HG03139 (cell line): Measurements from ENCODE around the gene PDE6H.

Experiments used
- ATAC-seq: cut with Tn5 transposase; IDR thresholded peaks from one replicate; pipeline ENCODE4 v1.9.1; 2021; ENCODE audit not compliant: unreplicated experiment

Gene PDE6H

DNA sequence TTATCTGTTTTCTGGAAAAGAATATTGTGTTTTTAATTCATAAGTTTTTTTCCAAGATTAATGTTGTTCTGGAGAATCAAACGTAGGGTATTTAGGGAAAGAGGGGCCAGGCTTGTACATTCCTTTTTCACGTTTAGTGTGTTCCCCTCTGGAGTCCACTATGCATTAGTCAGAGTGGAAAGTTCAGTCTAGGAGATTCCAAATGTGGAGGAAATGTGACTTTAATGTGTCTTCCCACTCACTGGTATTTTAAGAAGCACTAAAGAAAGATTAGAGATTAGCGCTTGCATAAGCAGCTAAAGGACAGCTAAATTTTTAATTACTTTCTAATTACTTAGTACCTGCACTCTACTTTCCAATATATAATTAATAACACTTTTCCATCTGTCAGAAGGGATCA lies 4.4 kb upstream of the PDE6H start:
- ATAC-seq: no peak

GRCh38 chr12:14970473-14970872 lies 2.4 kb upstream of the PDE6H start:
- ATAC-seq: no peak

- no peak for ATAC-seq
These were observed 1.8 kb downstream of the PDE6H start for GRCh38 chr12:14974633-14975032.

- no peak for ATAC-seq
These were observed 2.6 kb downstream of the PDE6H start for GRCh38 chr12:14975457-14975856.

DNA sequence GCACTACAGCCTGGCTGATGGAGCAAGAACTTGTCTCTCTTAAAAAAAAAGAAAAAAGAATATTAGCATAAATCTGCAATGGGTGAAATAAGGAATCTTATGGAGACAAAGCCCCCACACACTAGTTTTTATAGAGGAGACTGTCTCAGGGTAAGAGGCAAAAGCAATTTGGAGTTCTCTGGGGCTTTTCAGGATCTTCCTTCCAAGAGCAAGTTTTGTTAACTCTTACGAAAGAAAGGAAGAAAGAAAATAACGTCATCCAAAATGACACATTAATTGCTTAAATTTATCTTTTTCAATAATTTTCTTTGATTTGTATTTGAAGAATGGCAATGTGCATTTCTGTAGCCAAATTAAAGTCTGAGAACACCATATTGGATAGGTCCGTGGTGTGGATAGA lies 3.8 kb downstream of the PDE6H start:
- ATAC-seq: no peak

DNA sequence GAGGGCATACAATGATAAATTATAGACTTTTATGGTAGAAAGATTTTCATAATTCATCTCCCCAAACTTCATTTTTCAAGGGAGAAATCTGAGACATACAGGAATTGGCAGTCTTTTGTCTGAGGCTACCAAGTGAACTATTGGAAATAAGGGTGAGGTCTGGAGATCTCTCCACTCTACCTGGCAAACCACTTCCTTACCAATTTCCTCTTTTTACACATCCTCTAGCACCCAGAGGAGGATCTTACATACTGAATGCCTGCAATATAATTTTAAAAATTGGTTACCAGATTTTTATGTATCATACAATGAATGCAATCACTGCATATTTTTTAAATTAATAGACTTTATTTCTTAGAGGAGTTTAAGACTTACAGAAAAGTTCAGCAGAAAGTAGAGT lies 6.6 kb downstream of the PDE6H start:
- ATAC-seq: no peak

DNA sequence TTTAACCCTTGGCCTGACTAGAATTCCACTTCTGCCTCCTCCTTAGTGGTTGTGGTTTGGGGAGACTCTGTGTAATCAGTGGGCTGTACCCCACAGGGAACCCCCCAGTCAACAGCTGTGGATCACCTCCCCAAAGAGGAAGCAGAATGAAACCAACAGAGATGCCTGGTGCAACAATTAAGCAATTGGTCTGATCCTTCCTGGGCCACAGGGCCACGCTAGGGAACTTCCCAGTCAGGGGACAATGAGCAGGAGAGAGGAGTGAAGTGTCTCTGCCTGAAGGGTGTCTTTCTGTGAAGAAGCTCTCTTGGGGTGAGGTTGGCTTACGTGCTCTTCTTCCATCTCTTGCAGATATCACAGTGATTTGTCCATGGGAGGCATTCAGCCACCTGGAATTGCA lies 8.2 kb downstream of the PDE6H start:
- no peak for ATAC-seq

DNA sequence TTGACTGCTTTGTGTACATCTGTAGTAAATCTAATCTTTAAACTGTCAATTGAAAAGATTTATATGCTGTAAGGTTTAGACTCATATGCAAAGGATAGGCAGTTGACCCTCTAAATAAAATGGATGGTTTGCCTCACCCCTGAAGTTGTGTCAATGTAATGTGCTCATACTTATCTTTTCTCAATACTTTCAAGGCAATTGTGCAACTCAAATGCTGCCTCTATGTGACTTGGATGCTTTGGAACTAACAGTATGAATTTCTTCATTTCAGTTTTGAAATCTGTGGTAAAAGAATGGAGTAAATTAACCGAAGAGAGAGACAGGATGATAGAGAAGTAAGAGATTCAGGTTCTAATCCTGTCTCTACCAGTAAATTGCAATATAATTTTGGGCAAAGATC lies 9.7 kb downstream of the PDE6H start:
- no peak for ATAC-seq

GRCh38 chr12:14982991-14983390 lies 10.1 kb downstream of the PDE6H start:
- ATAC-seq: no peak

DNA sequence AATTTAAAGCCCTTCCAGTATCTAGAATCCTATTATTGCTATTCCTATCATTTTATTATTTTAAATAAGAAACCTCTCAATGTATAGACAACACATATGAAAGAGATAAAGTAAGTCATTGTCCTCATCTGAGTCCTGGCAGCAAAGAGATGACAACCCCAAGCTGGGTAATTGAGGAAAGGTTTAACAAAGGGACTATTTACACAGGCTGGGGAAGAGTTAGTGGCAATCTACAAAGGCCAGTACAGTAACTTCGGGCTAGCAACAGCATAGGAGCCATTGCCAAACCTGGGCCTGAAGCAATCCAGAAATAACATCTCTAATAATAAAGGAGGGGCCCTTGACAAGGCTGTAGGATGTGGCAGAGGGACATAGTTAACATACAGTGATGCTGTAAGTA lies 11.2 kb downstream of the PDE6H start:
- ATAC-seq: no peak

DNA sequence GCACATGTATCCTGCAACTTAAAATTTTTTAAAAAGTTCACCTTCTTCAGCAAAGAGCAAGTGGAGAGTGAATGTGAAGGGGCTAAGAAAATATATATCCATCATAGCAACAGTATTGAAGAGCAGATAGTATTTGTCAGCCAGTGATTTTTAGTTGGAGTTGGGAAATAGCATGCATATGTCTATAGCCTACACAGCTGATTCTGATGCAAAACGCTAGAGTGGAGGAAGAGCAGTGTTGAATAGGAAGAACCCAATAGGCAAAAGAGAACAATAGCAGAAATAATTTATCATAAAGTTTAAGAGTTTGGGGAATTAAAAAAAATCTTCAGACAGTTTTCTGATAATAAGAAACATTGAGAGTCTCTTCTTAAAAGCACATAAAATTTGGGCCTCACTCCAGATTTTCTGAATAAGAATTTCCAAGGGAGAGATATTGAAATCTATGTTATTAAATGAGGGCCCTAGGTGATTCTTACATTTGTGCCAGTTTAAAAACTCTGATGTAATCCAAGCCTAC lies 12.0 kb downstream of the PDE6H start:
- ATAC-seq: no peak

DNA sequence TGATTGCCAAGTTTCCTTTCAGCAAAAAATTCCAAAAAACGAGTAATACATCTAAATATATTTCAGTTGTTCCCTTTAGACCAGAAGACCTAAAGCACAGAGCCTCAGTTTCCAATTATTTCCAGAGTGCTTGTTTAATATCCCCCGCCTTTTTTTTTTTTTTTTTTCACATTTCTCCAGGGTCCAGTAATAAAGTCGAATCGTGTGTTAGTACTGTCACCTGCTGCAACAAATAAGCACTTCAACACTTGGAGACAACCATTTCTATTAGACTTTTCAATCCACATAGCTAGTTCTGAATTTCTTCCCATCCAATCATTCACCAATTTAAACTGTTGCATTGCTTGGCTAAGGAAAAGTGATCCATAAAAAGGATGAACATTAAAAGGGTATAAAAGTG lies 13.6 kb downstream of the PDE6H start:
- no peak for ATAC-seq

- no peak for ATAC-seq
These were observed 15.2 kb downstream of the PDE6H start for GRCh38 chr12:14988035-14988434.

DNA sequence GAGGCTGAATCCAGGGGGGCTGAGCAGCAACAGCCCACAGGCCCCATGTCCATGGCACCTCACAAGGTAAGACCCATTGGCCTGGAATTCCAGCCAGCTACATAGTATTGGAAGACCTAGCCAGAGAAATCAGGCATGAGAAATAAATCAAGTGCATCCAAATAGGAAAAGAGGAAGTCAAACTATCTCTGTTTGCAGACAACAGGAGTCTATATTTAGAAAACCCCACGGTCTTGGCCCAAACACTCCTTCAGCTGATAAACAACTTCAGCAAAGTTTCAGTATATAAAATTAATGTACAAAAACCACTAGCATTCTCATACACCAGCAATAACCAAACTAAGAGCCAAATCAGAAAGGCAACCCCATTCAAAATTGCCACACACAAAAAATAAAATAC lies 16.9 kb downstream of the PDE6H start:
- no peak for ATAC-seq

DNA sequence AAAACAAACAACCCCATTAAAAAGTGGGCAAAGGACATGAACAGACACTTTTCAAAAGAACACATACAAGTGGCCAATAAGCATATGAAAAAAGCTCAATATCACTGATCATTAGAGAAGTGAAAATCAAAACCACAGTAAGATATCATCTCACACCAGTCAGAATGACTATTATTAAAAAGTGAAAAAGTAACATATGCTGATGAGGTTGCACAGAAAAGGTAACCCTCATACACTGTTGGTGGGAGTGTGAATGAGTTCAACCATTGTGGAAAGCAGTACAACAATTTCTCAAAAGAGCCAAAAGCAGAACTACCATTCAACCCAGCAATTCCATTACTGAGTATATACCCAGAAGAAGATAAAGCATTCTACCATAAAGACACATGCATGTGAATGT lies 18.2 kb downstream of the PDE6H start:
- no peak for ATAC-seq

DNA sequence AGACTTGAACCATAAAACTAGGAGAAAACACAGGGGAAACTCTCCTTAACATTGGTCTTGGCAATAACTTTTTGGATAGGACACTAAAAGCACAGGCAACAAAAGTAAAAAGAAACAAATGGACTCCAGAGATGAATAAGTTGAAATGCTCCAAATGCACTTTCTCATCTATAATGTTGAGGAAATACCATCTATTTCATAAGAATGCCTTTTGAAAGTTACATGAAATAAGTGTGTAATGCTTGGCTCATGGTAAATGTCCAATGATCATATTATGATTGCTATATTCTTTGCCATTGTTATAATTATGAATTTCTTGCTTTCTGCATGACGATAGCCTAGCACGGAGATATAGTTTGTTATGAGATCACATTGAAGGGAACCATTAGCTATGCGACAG lies 19.8 kb downstream of the PDE6H start:
- no peak for ATAC-seq

DNA sequence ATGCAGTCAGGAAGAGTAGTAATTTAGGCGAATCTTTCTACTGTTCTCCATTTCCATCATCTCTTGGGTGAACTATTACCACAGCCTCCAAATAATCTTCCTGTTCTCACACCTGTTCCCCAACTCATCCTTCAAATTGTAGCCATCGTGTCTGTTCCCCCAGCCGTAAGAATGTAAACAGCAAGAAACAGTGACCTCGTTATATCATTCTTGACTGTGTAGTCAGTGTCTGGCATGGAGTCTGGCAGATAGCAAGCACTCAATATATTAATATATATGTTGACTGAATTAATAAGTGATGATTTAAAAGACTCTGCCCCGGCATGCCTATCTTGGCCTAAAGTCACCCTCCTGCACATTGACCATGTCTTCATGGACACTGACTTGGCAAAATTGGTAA lies 20.3 kb downstream of the PDE6H start:
- ATAC-seq: no peak

DNA sequence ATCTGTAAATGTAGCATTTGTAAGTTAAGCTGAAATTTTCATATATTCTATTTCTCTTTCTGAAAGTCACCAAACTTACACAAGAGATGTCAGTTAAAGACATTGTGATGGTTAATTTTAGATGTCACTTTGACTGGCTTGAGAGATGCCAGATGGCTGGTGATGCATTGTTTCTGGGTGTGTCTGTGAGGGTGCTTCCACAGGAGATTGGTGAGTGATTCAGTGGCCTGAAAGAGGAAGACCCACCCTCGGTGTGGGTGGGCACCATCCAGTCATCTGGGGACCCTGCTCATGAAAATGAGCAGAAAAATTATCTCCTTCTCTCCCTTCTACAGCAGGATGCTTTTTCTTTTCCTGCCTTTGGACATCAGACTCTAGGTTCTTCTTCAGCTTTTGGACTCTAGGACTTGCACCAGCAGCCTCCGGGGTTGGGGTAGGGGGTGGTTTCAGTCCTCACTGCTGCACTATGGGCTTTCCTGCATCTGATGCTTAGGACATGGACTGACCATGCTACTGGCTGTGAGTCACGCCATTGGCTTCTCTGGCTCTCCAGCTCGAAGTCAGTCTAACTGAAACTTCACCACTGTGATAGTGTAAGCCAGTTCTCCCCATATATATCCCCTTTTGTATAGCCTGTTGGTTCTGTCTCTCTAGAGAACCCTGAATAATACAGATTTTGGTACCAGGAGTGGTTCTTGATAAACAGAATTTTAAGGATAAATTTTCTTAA lies 20.9 kb downstream of the PDE6H start:
- no peak for ATAC-seq

DNA sequence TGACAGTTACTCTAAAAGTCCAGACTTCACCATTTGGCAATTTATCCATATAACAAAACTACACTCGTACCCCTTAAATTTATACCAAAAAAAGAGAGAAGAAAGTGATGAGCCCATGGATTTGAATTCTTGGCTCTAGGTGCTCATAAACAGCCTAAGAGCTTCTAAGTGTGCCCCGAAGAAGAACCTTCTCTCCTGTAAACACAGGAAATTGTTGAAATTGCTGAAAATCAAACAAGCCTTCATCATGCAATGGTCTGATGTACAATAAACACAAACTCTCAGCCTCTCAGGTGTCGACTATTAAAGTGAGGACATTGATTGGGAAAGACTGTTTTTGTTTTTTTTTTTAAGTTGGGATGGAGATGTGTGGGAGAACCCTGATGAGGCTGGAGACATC lies 21.8 kb downstream of the PDE6H start:
- ATAC-seq: no peak

- ATAC-seq: no peak
These were observed 23.0 kb downstream of the PDE6H start for GRCh38 chr12:14995583-14996425.

DNA sequence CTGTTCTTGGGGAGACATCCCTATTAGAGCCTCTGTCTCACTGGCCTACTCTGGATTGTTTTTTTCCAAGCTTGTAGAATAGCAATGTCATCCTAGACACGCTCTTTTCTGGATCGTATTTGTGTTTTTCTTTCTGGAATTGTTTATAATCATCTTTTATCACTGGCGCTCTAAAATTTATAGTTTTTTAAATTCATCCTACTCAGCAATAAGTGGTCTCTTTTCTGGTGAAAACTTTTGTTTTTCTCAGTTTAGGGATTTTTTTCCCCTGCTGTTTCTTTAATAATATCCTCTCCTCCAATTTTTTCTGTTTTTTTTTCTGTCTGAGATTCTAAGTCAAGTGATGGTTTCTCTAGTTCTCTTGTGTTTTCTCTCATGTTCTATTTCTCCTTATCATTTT lies 25.2 kb downstream of the PDE6H start:
- no peak for ATAC-seq

DNA sequence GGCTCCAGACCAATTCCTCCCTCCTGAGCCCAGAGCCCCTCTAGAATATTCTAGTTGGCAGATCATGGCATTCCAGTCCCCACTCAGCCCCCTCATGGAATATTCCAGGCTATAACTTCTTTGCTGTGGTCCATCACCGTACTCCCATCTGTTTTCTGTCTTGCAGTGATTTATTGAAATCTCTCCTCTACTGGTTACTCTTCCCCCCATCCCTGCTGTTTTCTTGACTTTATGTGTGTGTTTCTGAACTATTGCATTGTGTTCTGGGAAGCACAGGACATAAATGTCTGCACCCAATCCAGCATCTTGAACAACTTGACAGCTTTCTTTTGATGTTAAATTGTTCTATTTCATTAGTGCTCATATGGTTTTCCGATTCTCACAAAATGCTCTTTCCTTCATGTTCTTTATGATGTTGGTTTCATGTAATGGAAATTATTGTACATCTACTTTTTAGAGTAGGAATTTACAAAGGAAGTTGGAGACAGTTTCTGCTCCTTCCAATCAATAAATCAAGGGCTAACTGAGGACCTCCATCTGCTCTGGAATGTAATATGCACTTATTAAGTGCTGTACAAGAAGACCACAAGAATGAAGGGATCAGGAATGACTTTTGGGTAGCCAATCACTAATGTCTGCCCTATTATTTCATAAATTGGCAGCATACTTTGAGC lies 26.3 kb downstream of the PDE6H start:
- ATAC-seq: no peak
